Caco-2 (cell line): Measurements from ENCODE around the gene MC2R. TPM values are rescaled to one million over a fixed set of nuclear protein-coding genes. Genes with fewer than 3 reads are reported as not detected.

ENCODE experiments used
- BruUV-seq: library from RNA; stranded (reverse); fragments of 400-500 nt; replicated peaks from 2 replicates; lab custom pipeline; 2021; lab: Mats Ljungman, UMichigan
- CTCF ChIA-PET: fragments of 300-600 bp; sonication (Branson Sonifier 250); formaldehyde crosslinking; loops from one replicate; lab custom pipeline; 2022; ENCODE audit warnings: antibody characterized with exemption; lab: Charles Lee
- POLR2A ChIA-PET: fragments of 300-600 bp; sonication (Branson Sonifier 250); formaldehyde crosslinking; loops from one replicate; lab custom pipeline; 2022; ENCODE audit warnings: antibody characterized with exemption; lab: Charles Lee
- DNase-seq, 2 experiments: peaks; one replicate each; pipeline versions ENCODE4 v3.0.0 to v3.0.0-alpha.2; 2020 to 2022
- H3K27me3 ChIP-seq: replicated peaks from 2 replicates; pipeline ENCODE4 v1.6.0; 2011; ENCODE audit warnings: low read length; ENCODE audit not compliant: control insufficient read depth, insufficient read depth
- H3K36me3 ChIP-seq: 2 replicates; pipeline ENCODE4 v1.5.1; 2011; ENCODE audit warnings: low read length; ENCODE audit not compliant: control insufficient read depth, insufficient read depth
- H3K4me1 ChIP-seq: fragments of 250-450 bp; sonication (Bioruptor Pico); 2 replicates; pipeline ENCODE4 v1.5.1; 2020; ENCODE audit warnings: mild to moderate bottlenecking
- H3K4me3 ChIP-seq: 2 replicates; pipeline ENCODE4 v1.5.1; 2011; ENCODE audit warnings: low read depth, mild to moderate bottlenecking, control low read depth, low read length
- H3K9me3 ChIP-seq: fragments of 250-450 bp; sonication (Bioruptor Pico); 2 replicates; pipeline ENCODE4 v1.5.1; 2020; ENCODE audit warnings: mild to moderate bottlenecking, moderate library complexity
- H3K27ac Mint-ChIP-seq: one replicate; pipeline ENCODE4 v1.8.0; 2022; ENCODE audit warnings: mixed read lengths; ENCODE audit not compliant: unreplicated experiment
- H3K27me3 Mint-ChIP-seq: one replicate; pipeline ENCODE4 v1.8.0; 2022; ENCODE audit warnings: mixed read lengths; ENCODE audit not compliant: insufficient read depth, unreplicated experiment
- H3K36me3 Mint-ChIP-seq: one replicate; pipeline ENCODE4 v1.8.0; 2022; ENCODE audit warnings: mild to moderate bottlenecking, mixed read lengths; ENCODE audit not compliant: insufficient read depth, unreplicated experiment
- H3K4me1 Mint-ChIP-seq: one replicate; pipeline ENCODE4 v1.8.0; 2022; ENCODE audit warnings: low read depth, mixed read lengths; ENCODE audit not compliant: unreplicated experiment
- H3K4me3 Mint-ChIP-seq: one replicate; pipeline ENCODE4 v1.8.0; 2022; ENCODE audit warnings: mild to moderate bottlenecking, moderate library complexity, mixed read lengths; ENCODE audit not compliant: unreplicated experiment
- H3K9me3 Mint-ChIP-seq: one replicate; pipeline ENCODE4 v1.8.0; 2022; ENCODE audit warnings: mixed read lengths; ENCODE audit not compliant: unreplicated experiment
- intact Hi-C: fragments of 100-400 bp; cut with micrococcal nuclease; formaldehyde crosslinking; loops from one replicate; pipeline ENCODE4 v1.10.0; 2022; ENCODE audit not compliant: unreplicated experiment
- total RNA-seq: library from RNA; stranded (reverse); gene quantifications from 2 replicates; pipeline ENCODE4 v1.2.3, GENCODE V29; 2022
- TF ChIP-seq, protein P1 (sequence below), 2 experiments: fragments of 200-600 bp in 1 of 2; IDR thresholded peaks; 1 replicate in 1 of 2; 2 replicates in 1 of 2; pipeline versions ENCODE4 v1.5.1 to v1.8.0; 2011 to 2022; ENCODE audit warnings: antibody characterized with exemption in 1 of 2, control low read depth in 1 of 2, inconsistent platforms in 1 of 2, low read depth in 1 of 2, low read length in 1 of 2, mild to moderate bottlenecking in 1 of 2, moderate library complexity in 1 of 2; ENCODE audit not compliant: insufficient read depth in 1 of 2, severe bottlenecking in 1 of 2, unreplicated experiment in 1 of 2

Gene MC2R
- total RNA-seq, 1 experiment from 2014 or later: not detected

DNA sequence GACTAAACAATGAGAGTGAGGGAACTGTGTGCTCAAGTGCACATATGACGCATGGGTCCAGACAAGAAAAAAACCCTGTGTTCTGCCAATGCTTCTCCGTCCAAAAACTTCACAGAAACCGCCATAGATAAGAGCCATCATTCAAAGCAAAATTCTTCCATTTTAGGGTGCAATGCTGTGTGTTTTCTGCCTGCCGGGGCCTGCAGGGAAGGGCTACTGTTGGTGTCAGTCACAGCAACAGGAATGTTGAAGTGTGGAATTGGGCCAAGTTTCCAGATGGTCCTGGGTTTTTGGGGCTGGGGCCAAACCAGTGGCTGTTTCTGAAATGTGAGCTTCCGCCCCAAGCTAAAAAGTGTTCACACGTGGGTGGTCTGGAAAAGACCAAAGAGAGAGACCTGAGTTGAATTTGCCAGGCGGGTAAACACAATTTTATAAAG, 677 bp upstream of the MC2R start:
- DNase-seq: no peak
- intact Hi-C loops: no loop called here
- Mint-ChIP-seq H3K4me1 (no peaks in the 10 kb centered on the region), H3K27ac (no peak overlapping the region), H3K36me3 (no peaks in the 10 kb centered on the region), H3K27me3 (peaks cover 7% of the 10 kb centered on the region), H3K4me3 (no peak overlapping the region), H3K9me3 (no peaks in the 10 kb centered on the region)
- H3K9me3 ChIP-seq: no peaks in the 10 kb centered on the region
- no TSS peak for BruUV-seq
- TF ChIP-seq, protein P1, sequence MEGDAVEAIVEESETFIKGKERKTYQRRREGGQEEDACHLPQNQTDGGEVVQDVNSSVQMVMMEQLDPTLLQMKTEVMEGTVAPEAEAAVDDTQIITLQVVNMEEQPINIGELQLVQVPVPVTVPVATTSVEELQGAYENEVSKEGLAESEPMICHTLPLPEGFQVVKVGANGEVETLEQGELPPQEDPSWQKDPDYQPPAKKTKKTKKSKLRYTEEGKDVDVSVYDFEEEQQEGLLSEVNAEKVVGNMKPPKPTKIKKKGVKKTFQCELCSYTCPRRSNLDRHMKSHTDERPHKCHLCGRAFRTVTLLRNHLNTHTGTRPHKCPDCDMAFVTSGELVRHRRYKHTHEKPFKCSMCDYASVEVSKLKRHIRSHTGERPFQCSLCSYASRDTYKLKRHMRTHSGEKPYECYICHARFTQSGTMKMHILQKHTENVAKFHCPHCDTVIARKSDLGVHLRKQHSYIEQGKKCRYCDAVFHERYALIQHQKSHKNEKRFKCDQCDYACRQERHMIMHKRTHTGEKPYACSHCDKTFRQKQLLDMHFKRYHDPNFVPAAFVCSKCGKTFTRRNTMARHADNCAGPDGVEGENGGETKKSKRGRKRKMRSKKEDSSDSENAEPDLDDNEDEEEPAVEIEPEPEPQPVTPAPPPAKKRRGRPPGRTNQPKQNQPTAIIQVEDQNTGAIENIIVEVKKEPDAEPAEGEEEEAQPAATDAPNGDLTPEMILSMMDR (IDR thresholded peaks at IDR 0.05; ENCODE audit: insufficient read depth in 1 of 2, low read depth in 1 of 2, low read length in 1 of 2, severe bottlenecking in 1 of 2, unreplicated experiment in 1 of 2): no peak
- H3K27me3 ChIP-seq: no peaks in the 10 kb centered on the region; the same call in 1 of the 2 replicates
- ChIA-PET POLR2A (no interaction called here), CTCF (no interaction called here)
- H3K4me1 ChIP-seq: no peaks in the 10 kb centered on the region
- H3K4me3 ChIP-seq: no peak overlapping the region
- no peaks in the 10 kb centered on the region for H3K36me3 ChIP-seq

DNA sequence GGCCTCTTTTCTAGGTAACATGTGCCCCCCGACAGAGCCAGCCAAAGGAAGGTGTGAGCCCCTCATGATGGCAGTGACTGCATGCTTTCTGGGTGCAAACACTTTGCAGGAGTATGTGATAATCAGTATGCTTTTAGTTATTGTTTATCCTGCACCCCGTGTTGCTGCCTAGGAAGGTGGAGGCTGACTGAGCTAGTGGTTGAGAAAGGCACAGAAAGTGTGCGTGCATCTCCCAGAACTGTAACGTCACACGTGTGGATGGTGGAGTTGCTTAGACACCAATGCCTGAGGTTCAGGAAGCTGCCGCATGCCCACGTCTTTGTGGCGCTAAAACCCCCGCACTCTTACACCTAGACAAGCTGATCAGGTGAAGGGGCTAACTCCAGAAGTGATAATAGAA, 580 bp downstream of the MC2R start:
- no TSS peak for BruUV-seq
- POLR2A ChIA-PET: no interaction called here
- no peak for DNase-seq

DNA sequence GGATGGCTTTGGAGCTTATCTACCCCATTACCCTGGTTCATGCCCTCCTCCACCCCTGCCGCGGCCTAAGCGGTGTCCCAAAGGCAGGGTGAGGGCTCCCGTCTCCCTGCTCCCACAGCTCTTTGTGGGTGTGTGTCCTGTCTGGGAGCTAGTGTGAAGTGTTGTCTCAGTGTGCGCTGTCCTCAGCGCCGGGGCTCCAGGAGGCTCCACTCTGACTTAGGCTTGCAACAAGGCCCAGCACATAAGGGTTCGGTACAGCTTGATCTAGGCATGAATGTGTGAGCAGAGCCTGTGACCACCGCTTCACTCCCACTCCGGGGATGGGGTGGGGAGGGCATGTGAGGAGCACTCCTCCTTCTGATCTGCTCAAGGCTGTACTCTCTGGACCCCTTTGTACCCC, 1.2 kb downstream of the MC2R start:
- H3K27me3 ChIP-seq: no peaks in the 10 kb centered on the region; the same call in 1 of the 2 replicates
- no peak overlapping the region for H3K4me3 ChIP-seq
- Mint-ChIP-seq H3K4me1 (no peaks in the 10 kb centered on the region), H3K27me3 (peaks cover 3% of the 10 kb centered on the region), H3K36me3 (no peaks in the 10 kb centered on the region), H3K9me3 (no peaks in the 10 kb centered on the region), H3K4me3 (no peak overlapping the region), H3K27ac (no peak overlapping the region)
- intact Hi-C loops: no loop called here
- CTCF ChIA-PET: no interaction called here
- no TSS peak for BruUV-seq
- H3K9me3 ChIP-seq: no peaks in the 10 kb centered on the region
- TF ChIP-seq, protein P1 (IDR thresholded peaks at IDR 0.05; ENCODE audit: insufficient read depth in 1 of 2, low read depth in 1 of 2, low read length in 1 of 2, severe bottlenecking in 1 of 2, unreplicated experiment in 1 of 2): no peak
- no peaks in the 10 kb centered on the region for H3K4me1 ChIP-seq
- H3K36me3 ChIP-seq: no peaks in the 10 kb centered on the region
- no peak for DNase-seq
- POLR2A ChIA-PET: no interaction called here

More for the DNA sequence above, 580 bp downstream of the MC2R start:
- Mint-ChIP-seq H3K4me1 (no peaks in the 10 kb centered on the region), H3K27ac (no peak overlapping the region), H3K4me3 (no peak overlapping the region), H3K36me3 (no peaks in the 10 kb centered on the region), H3K27me3 (peaks cover 3% of the 10 kb centered on the region), H3K9me3 (no peaks in the 10 kb centered on the region)
- intact Hi-C loops: no loop called here
- H3K4me3 ChIP-seq: no peak overlapping the region
- CTCF ChIA-PET: no interaction called here
- no peaks in the 10 kb centered on the region for H3K9me3 ChIP-seq
- TF ChIP-seq, protein P1 (IDR thresholded peaks at IDR 0.05; ENCODE audit: insufficient read depth in 1 of 2, low read depth in 1 of 2, low read length in 1 of 2, severe bottlenecking in 1 of 2, unreplicated experiment in 1 of 2): no peak
- H3K27me3 ChIP-seq: no peaks in the 10 kb centered on the region; the same call in 1 of the 2 replicates
- H3K4me1 ChIP-seq: no peaks in the 10 kb centered on the region
- H3K36me3 ChIP-seq: no peaks in the 10 kb centered on the region
